DND-41 (cell line): Measurements from ENCODE around the gene MMP14.
"Not testable (repeated sequence)": the region's sequence is repeated elsewhere in the genome, so short reads cannot be mapped to it uniquely, and the experiment has no call there.

Experiments used
- EZH2 ChIP-seq: IDR thresholded peaks from 3 replicates; pipeline ENCODE4 v1.6.1; 2012; ENCODE audit warnings: borderline replicate concordance, low read depth, mild to moderate bottlenecking, moderate library complexity, low read length, inconsistent platforms; ENCODE audit not compliant: severe bottlenecking
- TF ChIP-seq, protein P1 (sequence below): IDR thresholded peaks from 2 replicates; pipeline ENCODE4 v1.5.1; 2012; ENCODE audit warnings: borderline replicate concordance, low read length, moderate library complexity, mild to moderate bottlenecking; ENCODE audit not compliant: poor library complexity, severe bottlenecking; ENCODE audit errors: extremely low read depth

DNA sequence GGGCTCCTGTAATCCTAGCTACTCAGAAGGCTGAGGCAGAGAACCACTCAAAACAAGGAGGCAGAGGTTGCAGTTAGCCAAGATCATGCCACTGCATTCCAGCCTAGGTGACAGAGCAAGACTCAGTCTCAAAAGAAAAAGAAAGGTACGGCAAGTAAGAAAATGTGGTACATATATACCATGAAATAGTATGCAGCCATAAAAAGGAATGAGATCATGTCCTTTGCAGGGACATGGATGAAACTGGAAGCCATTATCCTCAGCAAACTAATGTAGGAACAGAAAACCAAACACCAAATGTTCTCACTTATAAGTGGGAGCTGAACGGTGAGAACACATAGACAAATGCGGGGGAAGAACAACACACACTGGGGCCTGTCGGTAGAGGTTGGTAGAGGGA, 31.1 kb upstream of the MMP14 start:
- TF ChIP-seq, protein P1, sequence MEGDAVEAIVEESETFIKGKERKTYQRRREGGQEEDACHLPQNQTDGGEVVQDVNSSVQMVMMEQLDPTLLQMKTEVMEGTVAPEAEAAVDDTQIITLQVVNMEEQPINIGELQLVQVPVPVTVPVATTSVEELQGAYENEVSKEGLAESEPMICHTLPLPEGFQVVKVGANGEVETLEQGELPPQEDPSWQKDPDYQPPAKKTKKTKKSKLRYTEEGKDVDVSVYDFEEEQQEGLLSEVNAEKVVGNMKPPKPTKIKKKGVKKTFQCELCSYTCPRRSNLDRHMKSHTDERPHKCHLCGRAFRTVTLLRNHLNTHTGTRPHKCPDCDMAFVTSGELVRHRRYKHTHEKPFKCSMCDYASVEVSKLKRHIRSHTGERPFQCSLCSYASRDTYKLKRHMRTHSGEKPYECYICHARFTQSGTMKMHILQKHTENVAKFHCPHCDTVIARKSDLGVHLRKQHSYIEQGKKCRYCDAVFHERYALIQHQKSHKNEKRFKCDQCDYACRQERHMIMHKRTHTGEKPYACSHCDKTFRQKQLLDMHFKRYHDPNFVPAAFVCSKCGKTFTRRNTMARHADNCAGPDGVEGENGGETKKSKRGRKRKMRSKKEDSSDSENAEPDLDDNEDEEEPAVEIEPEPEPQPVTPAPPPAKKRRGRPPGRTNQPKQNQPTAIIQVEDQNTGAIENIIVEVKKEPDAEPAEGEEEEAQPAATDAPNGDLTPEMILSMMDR = not testable (repeated sequence)
- TF ChIP-seq EZH2 = not testable (repeated sequence)
